GM21619 (cell line): ENCODE results near the gene KRT79.
"Not testable (repeated sequence)": the region's sequence is repeated elsewhere in the genome, so short reads cannot be mapped to it uniquely, and the experiment has no call there.

Experiments used
- ATAC-seq: cut with Tn5 transposase; IDR thresholded peaks from one replicate; pipeline ENCODE4 v1.9.1; 2021; ENCODE audit not compliant: unreplicated experiment

The KRT79 gene

DNA sequence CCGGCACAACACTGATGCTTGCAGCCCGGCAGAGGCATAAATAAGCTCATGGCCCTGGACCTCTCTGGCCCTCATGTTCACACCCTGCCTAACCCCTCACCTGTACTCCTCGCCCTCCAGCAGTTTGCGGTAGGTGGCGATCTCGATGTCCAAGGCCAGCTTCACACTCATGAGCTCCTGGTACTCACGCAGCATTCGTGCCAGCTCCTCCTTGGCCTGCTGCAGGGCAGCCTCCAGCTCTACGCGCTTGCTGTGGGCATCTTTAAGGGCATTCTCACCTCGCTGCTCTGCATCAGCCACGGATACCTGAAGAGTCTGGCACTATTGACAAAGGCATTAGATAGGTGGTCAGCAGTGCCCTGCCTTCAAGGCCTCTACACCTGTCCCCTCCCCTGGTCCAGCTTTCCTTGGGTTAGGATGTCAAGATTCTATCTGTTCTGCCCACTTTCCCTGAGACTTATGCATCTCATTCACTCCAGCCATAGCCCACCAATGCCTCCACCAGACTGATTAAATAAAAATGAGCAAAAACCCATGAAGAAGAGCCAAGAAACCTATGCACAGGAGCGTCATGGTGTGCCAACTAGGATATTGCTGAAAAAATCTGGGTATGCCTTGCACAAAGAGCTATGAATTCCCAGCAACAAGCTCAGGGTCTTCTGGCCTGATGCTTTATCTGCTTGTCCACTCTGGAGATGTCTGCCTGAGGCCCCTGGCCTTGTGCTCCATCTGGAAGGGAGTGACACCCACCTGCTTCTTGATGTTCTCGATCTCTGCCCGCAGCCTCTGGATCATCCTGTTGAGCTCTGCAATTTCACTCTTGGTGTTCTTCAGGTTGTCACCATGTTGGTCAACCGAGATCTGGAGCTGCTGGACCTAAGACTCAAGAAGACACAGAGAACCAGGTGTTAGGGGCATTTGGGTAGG, 26.3 kb downstream of the KRT79 start:
- no peak for ATAC-seq

DNA sequence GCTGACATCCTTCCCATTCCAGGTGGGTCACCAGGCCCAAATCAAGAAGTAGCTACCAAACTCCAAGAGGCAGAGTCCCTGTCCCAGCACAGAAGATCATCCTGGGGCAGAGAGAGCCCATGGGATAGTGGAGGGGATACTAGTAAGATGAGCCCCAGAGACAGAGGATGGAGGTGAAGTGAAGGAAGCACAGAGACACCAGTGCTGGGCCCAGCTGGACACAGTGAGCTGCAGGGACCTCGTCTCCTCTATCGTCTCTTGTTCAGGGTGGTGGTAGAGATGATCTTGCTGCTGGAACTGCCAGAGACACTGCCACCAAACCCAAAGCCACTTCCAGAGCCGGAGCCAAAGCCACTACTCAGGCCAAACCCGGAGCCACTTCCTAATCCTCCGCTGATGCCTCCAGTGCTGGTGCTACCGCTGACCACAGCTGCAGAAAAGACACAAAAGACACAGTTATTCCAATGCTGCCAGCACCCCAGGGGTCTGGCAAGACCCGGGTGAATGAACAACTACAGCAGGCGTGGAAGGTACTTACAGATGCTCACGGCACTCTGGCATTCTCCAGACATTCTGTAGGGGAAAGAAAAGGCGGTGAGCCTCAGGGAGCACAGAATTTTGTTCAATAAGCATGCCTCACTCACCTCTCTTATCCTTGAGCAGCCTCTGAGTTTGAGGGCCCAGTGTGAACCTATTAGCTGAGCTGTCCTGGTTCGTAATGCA, 27.1 kb downstream of the KRT79 start:
- no peak for ATAC-seq

DNA sequence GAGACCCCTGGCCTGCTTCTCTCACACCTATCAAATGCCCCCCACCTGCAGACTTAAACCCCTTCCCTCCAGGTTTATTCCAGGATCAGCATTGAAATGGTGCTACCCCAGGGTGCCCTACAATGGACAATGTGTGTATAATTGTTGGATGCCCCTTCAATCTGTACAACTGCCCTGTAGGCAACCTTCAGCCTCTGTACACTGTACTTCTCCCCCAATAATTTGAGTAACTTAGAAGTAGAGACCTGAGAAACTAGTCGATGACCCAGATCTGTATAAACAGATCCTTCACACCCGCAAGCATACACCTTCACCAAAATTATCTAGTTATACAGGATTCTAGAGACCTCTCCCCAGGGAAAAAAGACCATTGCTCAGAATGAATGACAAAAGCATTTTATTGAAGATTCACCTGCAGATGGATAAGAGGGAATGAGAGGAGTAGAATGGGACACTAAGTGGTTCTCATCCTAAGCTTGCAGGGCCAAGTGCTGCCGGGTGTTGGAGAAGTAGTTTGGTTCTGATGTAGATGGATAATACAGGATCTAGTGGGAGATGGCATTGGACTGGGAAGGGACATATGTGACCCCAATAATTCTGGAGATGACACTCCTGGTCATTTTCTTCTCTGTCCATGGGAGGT, 27.8 kb downstream of the KRT79 start:
- no peak for ATAC-seq

DNA sequence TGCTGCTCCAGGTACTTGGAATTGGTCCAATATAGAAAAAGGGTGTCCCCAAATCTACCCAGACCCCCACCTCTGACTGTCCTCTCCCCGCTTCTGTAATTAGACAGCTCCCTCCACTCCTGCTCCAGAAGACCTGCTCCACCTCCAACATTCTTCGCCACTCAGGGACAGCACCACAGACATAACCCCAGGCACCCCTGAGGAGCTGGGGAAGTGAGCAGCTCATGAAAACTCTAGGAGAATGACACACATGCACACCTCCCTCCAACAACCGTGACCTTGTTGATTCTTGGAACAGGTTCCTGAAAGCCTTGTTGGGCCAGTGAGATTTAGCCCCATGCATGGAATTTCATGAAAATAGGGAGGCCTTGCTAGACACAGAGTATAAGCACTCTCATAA, 28.4 kb downstream of the KRT79 start:
- ATAC-seq, result no peak

DNA sequence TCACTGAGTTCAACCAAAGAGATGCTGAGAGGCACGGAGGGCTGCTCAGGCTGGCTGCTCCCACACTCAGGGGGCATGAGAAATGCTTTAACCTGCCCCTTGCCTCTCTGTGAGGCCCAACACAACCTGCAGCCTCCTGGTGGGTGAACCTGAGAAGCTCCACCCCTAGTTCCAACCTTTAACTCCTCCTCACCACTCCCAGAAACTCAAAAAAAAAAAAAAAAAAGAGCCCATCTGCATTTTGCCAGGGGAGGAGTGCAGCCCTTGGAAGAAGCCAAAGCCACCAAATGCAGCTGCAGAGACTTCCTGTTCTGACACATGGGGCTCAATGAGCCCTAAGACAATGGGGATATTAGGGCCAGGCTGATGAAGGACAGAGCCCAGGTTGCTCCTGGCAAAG, 29.1 kb downstream of the KRT79 start:
- ATAC-seq, result no peak

DNA sequence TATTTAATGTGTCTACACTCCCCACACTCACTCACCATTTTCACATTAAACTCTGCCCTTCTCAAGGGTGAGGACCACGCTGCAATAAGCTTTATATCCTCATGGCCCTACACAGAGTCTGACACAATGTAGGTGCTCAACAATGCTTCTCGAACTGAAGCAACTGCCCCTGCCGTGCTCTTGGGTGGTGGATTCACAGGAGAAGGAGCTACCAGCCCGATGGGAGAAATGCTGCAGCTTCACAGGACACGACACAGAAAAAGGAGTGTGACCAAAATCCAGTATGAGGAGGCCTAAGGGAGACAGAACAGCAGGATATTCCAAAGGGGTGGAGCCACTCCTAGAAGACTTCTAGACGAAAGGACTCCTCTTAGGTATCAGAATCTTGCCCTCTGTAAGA, 31.7 kb downstream of the KRT79 start:
- ATAC-seq, result no peak

DNA sequence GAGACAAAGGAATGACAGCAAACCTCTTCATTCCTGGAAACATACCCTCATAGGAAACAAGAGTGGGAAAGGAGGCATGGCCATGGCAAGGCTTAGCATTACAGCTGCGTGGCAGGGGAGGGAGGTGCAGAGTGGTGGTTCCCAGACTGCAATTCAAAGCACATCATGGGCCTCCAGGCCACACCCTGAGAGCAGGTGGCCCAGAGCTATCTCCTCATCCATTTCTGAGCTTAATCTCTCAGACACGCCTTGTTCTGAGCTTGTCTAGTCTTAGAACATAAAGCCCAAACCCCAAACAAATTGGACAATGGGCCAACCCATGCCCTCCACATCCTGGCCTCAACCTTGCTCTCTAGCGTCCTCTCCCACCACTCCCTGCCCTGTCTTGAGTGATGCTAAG, 32.3 kb downstream of the KRT79 start:
- no peak for ATAC-seq

DNA sequence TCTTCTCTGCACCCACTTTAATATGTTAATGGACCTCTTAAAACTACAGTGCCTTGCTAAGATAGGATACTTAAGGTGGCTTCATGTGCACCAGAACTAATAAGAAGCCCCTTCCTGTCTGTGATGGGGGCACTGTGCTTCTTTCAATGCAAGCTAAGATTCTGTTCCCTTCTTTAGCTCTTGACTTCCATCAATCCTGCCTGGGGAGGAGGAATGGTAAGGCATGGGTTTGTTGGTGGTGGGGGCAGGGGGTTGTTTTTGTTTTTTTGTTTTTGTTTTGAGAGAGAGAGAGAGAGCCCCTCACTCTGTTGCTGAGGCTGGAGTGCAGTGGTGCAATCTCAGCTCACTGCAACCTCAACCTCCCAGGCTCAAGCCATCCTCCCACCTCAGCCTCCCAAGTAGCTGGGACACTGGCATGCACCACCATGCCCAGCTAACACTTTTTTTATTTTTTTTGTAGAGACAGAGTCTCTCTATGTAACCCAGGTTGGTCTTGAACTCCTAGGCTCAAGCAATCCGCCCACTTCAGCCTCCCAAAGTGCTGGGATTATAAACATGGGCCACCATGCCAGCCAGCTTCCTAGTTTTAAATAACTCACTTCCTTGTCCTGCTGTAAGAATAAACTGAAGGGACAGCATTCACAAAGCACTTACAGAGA, 33.7 kb downstream of the KRT79 start:
- no peak for ATAC-seq

DNA sequence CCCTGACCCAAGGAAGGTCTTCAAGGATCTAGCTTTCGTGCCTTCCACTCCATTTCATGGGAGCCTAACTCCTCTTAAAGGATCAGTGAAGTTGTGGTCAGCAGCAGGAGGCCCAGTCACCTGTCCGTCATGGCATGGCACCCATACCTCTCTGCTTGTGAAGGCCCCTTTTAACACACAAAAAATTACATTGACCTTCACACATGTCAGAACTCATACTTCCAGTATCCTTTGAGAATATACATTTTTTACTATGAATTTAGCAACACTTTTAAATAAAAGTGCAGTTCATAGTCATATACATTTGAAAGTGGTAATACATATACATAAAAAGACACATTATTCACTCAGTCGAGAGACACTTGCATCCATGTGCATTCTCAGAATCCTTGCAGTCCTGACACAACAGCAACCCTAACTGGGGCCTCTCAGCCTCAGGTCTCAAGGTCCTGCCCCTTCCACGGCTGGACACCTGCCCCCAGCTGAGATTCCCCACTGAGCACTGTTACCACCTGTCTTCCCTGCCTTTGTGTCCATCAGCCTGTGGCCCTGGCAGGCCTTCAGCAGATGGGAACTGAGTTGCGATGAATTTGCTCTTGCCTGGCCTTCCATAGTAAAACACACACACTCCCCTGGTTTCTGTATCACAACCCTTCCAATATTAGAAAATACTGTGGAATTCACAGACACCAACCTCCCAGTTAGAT, 34.5 kb downstream of the KRT79 start:
- no peak for ATAC-seq

DNA sequence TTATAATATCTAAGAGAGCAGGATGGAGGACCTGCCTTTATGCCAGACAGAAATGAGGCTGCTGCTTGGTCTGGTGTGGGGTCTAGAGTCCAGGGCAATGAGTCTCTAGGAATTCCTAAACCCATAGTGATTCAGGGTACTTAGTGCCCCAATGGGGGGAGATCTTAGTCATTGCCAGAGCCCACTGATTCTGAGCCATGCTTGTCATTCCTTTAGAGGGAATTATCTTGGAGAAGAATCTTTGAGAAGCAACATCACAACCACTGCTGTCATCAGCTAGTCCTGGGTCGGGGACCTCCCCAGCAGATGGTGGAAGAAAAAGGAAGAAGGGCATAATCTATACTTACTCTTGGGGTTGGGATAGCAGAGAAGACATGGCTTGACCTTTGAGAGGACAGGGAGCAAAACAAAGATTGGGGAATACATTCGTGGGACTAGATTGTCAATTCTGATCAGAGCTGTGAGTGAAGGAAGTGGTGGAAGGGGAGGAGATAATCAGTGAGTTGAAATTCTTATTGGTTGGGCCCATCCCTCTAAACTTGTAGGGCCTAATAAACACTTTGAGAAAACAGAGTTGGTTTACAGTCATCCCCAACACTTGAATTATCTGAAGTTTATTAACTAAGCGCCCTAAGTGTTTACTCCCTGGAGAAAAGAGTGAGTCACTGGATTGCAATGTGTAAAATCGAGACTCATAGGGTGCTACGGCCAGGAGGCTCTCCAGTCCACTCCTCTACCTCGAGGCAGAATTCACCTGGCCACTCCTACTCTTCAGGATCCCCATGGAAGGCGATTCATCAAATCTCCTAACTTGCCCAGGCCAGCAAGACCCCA, 35.2 kb downstream of the KRT79 start:
- ATAC-seq, result no peak

DNA sequence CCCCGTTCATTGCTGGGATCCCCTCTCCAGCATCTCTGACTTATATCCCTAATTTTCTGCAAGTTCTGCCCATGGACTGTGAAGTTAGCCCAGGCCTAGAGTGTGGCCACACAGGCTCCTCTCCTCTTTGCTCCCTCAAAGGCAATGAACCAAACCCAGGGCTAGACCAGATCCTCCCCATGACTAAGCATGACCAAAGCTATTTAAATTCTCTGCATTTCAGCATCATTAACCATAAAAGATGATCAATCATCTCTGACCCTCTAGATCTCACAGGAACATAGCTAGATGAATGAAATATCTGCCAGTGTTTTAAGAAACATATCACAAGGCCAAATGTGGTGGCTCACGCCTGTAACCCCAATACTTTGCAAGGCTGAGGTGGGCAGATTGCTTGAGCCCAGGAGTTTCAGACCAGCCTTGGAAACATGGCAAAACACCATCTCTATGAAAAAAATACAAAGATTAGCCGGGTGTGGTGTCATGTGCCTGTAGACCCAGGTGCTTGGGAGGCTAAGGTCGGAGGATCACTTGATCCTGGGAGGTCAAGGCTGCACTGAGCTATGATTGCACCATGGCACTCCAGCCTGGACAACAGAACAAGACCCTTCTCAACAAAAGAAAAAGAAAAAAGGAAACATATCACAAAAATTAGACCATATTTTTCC, 36.0 kb downstream of the KRT79 start:
- no peak for ATAC-seq

DNA sequence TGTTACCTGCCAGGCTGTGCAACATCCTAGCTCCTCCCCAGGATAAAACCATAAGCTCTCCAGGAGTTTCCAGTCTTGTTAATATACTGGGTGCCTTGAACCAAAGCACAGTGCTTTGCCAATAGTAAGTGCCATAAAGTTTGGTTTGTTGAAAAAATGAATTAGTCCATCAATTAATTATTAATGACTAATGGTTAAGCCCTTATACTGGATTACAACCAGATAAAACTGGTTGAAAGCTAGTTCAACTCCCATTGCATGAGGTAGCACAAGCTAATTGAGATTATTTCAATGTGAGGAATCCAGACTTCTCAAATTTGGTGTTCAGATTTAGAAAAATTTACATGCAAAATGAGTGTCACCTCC, 36.6 kb downstream of the KRT79 start:
- ATAC-seq, result no peak

DNA sequence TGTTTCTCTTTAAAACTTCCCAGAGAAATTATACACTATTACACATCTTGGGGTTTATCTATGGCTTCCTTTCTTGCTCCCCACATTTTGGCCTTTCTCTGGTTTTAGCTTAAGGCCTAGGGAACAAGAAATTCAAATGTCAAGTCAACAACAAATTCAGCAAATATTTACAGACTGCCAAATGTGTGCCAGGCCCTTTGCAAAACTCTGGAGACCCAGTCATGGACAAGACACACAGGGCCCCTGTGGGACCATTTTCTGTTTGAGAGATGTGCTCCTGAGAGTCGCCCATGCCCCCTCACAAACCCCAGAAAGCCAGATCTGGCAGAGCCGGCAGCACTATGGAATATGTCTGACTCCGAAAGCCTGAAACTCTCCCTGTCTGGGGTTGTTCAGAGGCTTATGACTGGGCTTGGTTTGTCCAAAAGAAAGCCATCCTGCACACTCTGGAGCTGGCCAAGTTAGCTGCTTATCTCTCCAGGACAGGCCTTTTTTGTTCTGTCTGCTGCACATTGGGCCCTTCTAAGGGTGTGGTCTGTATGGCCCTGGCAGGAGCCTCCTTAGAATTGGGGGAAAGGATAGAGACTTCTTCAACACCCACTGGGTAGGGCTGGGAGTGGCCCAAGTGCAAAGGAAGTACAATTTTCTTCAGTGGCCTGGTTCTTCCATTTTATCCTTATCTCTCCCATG, 37.1 kb downstream of the KRT79 start:
- no peak for ATAC-seq

DNA sequence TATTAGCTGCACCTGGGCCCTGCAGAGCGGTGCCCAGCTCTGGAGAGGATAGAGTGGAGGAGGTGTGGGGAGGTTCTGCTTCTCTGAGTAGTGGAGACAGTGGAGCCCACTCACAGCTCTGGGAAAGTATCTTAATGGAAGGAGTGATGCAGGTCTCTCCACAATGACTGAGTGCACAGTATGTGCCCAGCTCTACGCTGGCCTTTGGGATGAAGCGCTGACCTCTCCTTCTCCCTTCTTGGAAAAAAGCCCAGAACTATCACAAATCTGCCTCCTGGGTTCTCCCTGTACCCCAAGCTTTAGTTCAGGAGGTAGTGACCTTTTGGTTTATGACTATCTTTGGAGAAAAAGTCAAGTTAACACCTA, 37.7 kb downstream of the KRT79 start:
- ATAC-seq, result no peak

DNA sequence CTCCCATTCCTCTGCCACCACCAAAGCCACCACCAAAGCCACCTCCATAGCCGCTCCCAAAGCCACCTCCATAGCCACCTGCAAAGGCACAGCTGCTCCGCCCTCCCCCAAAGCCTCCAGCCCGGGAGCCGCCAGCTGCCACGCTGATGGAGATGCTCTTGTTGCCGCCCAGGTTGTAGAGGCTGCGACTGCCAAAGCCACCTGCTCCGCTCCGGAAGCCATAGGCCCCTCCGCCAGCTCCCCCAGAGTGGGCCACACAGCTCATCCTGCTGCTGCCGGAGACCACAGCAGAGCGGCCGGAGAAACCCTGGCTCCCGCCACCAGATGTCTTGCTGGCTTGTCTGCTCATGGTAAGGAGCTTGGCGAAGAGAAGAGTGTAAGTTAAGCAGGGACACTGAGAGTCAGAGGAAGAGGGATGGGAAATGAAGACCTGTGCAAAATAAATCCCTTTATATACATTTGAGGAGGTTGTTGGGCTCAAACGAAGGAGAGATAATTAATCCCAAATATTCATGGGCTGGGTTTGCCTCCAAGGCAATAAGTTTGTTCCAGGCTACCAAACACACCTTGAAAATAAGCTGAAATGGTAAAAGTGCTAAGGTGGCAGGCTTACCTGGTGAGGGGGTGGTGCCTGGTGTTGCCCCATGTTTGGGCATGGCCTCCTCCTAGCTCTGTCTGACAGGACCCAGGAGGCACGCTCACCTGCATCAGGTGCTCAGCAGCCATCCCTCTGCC, 38.2 kb downstream of the KRT79 start, which contains the start of gene KRT3:
Gene KRT3 (minus strand): TSS at position 424 of the 735 bp plus-strand sequence. CDS start 75 bp downstream, at position 349.
- ATAC-seq, result no peak

DNA sequence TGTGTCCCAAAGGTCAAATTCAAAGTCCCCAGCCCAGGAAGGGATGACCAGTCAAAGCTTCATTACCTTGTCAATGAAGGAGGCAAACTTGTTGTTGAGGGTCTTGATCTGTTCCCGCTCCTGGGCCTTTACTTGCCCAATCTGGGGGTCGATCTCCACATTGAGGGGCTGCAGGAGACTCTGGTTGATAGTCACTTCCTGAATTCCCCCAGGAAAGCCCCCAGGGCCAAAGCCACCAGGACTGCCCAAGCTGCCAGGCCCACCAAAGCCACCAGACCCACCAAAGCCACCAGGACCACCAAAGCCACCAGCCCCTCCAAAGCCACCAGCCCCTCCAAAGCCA, 38.8 kb downstream of the KRT79 start:
- not testable (repeated sequence) for ATAC-seq

DNA sequence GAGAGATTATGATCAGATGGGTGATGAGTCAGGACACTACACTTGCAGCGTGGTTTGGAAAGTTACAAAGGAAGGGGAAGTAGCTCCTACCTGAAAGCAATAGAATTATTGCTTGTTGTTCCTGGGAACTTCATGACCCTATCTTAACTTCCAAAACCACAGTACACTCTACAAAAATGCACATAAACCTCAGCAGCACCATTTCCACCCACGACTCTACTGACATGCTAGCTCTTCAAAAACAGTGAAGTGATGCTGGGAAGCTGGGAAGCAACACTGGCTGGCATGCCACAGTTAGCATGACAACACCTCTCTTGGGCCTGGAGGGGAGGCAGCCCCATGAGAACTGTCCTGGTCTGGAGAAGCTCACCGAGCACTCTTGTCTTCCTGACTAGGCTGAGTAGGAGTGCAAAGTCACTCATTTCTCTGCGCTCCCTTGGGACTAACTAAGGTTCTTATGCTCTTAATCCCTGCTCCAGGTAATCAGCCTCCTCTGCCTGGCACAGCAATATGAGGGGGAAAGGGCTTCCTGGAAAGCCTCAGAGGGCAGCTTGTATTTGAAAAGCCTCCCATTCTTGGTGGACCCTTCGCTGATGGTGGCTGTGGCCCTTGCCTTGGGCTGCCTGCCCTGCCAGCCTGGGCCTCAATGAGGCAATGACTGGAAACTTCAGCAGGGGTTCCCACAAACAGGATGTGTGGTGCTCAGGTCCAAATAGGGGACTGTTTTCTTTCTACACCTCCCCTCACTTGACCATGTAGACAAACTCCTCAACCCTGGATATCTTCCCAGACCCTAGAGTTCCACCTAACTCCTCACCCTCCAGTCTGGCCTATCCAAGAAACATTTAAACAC, 39.4 kb downstream of the KRT79 start:
- no peak for ATAC-seq
